NCI-H1048 (cell line): ENCODE data around the gene CD200R1.

ENCODE experiments used
- DNase-seq: peaks from one replicate; lab custom pipeline; 2025; lab: John Stamatoyannopoulos, UW

Gene CD200R1

GRCh38 chr3:112884678-112885290, 90.1 kb downstream of the CD200R1 start:
- no peak for DNase-seq

DNA sequence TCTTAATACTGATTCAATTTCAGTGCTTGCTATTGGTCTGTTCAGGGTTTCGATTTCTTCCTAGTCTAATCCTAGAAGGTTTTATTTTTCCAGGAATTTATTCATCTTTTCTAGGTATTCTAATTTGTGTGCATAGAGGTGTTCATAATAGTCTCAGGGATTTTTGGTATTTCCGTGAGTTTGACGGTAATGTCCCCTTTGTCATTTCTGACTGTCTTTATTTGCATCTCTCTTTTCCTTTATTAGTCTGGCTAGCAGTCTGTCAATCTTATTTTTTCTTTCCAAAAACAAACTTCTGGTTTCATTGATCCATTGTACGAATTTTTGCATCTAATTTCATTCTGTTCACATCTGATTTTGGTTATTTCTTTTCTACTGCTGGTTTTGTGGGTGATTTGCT, 93.0 kb downstream of the CD200R1 start:
- no peak for DNase-seq

DNA sequence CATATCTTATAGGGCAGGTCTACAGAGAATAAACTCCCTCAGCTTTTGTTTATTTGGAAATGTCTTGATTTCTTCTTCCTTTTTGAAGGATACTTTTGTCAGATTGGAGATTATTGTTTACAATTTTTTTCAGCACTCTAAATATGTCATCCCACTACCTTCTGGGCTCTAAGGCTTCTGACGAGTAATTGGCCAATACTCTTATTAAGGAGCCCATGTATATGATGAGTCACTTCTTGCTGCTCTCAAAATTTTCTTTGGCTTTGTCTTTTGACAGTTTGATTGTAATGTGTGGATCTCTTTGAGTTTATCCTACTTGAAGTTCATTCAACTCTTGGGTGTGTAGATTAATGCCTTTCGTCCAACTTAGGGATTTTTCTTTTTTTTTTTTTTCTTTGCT, 99.3 kb downstream of the CD200R1 start:
- no peak for DNase-seq

DNA sequence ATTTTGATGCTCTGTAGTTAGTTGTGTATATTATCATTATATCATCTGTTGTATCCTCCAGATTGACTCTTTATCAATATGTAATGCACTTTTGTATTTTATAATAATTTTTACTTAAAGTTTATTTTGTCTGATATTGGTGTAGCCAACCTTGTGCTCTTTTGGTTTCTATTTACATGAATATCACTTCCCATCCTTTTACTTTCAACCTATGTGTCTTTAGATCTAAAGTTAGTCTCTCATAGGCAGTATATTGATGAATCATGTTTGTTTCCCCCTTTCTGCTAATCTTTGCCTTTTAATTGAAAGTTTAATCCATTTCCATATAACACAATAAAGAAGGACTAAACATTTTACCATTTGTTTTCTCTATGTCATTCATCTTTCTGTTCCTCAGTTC, 100.2 kb downstream of the CD200R1 start:
- no peak for DNase-seq

DNA sequence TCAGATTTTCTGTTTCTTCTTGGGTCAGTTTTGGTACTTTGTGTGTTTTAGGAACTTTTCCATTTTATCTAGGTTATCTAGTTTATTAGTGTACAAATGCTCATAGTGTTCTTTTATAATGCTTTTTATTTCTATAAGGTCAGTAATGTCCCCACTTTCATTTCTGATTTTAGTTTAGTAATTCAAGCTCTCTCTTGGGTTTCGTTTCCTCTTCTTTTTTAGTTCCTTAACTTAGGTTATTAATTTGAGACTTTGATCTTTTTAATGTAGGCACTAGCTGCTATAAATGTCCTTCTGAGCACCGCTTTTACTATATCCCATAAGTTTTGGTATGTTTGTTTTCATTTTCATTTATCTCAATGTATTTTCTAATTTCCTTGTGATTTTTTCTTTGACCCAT, 101.3 kb downstream of the CD200R1 start:
- no peak for DNase-seq

GRCh38 chr3:112871735-112872134, 103.2 kb downstream of the CD200R1 start:
- no peak for DNase-seq
